ENCODE data around the gene VPS13D. TPM values are rescaled to one million over a fixed set of nuclear protein-coding genes. Genes with fewer than 3 reads are reported as not detected.

Gene VPS13D
- total RNA-seq, 1 experiment from 2014 or later: 33.1 TPM

GRCh38 chr1:12480748-12481362 is 251.0 kb downstream of the VPS13D start:
- POLR2A ChIA-PET: no interaction called here
- ATAC-seq (peak; percentile 77), DNase-seq (ENCODE audit: low read depth, low spot score) (peak; percentile 91)
- peaks cover under 1% of the 10 kb centered on the region; the same call in 1 of the 2 replicates for H3K9me3 ChIP-seq (ENCODE audit: control insufficient read depth, insufficient read depth, low read depth, low read length)
- no peaks in the 10 kb centered on the region for H3K27me3 ChIP-seq (ENCODE audit: control insufficient read depth, insufficient read depth, low read length)
- in situ Hi-C loops (cut with HindIII; ENCODE audit: low pct_unique_long_range_greater_than_20kb, low sequenced_read_pairs): no loop called here
- BruUV-seq (replicated peaks): no TSS peak
- H3K27ac ChIP-seq (ENCODE audit: low read length): peak overlapping the region; percentile 99
- intact Hi-C loops (cut with micrococcal nuclease; ENCODE audit: unreplicated experiment): loop anchor here (5.0 kb wide), 1 partner anchor 46 kb away; no protein-coding TSS in a partner anchor
- H3K36me3 ChIP-seq (ENCODE audit: control insufficient read depth, insufficient read depth, low read length): no peaks in the 10 kb centered on the region
- peaks cover 70% of the 10 kb centered on the region for H3K4me1 ChIP-seq (ENCODE audit: control insufficient read depth, insufficient read depth, low read length)
- H3K4me3 ChIP-seq (ENCODE audit: low read depth in 2 of 2, low read length in 2 of 2): no peak overlapping the region
- CTCF ChIA-PET: no interaction called here
- peak; percentile 62 for TF ChIP-seq POLR2AphosphoS5 (IDR thresholded peaks at IDR 0.05; ENCODE audit: low read depth, low read length)
- TF ChIP-seq TCF7L2 (IDR thresholded peaks at IDR 0.05; ENCODE audit: low read depth, low read length): no peak
- no peak for TF ChIP-seq REST (IDR thresholded peaks at IDR 0.05; ENCODE audit: insufficient read depth in 1 of 2, low read depth in 2 of 2, low read length in 1 of 2)
- TF ChIP-seq CTCF (IDR thresholded peaks at IDR 0.05): no peak

- Histone ChIP-seq H3K4me1 (ENCODE audit: control insufficient read depth, insufficient read depth, low read length) (peaks cover 71% of the 10 kb centered on the region), H3K27ac (ENCODE audit: low read length) (peak overlapping the region; percentile 99), H3K27me3 (ENCODE audit: control insufficient read depth, insufficient read depth, low read length) (no peaks in the 10 kb centered on the region), H3K9me3 (ENCODE audit: control insufficient read depth, insufficient read depth, low read depth, low read length) (no peaks in the 10 kb centered on the region), H3K4me3 (ENCODE audit: low read depth in 2 of 2, low read length in 2 of 2) (no peak overlapping the region), H3K36me3 (ENCODE audit: control insufficient read depth, insufficient read depth, low read length) (no peaks in the 10 kb centered on the region)
- intact Hi-C loops (cut with micrococcal nuclease; ENCODE audit: unreplicated experiment): loop anchor here (5.0 kb wide), 1 partner anchor 45 kb away; no protein-coding TSS in a partner anchor
- in situ Hi-C loops (cut with HindIII; ENCODE audit: low pct_unique_long_range_greater_than_20kb, low sequenced_read_pairs): no loop called here
- TF ChIP-seq TCF7L2 (IDR thresholded peaks at IDR 0.05; ENCODE audit: low read depth, low read length): no peak
- no peak for TF ChIP-seq REST (IDR thresholded peaks at IDR 0.05; ENCODE audit: insufficient read depth in 1 of 2, low read depth in 2 of 2, low read length in 1 of 2)
- no peak for TF ChIP-seq POLR2AphosphoS5 (IDR thresholded peaks at IDR 0.05; ENCODE audit: low read depth, low read length)
- no peak for TF ChIP-seq CTCF (IDR thresholded peaks at IDR 0.05)
- no peak for TF ChIP-seq SIN3A (IDR thresholded peaks at IDR 0.05; ENCODE audit: borderline replicate concordance, insufficient read depth, low read depth, low read length)
- ChIA-PET CTCF (no interaction called here), POLR2A (no interaction called here)
- DNase-seq (ENCODE audit: low read depth, low spot score) (no peak), ATAC-seq (no peak)
- BruUV-seq (replicated peaks): no TSS peak
Measured at GRCh38 chr1:12481928-12482327, 252.1 kb downstream of the VPS13D start.

Data from Panc1 (cell line).